GM10266 (cell line): ENCODE results near the gene ATAD3B.

Experiments
- DNase-seq: peaks from one replicate; pipeline ENCODE4 v3.0.0; 2012; ENCODE audit errors: extremely low spot score
- CTCF ChIP-seq: IDR thresholded peaks from 2 replicates; pipeline ENCODE4 v1.5.1; 2012; ENCODE audit warnings: mild to moderate bottlenecking, low read depth; ENCODE audit not compliant: control insufficient read depth, insufficient read depth; ENCODE audit errors: missing control alignments

Gene ATAD3B

GRCh38 chr1:1434131-1434823 is 37.3 kb upstream of the ATAD3B start:
- peak; percentile 55 for DNase-seq
- TF ChIP-seq CTCF: no peak

- DNase-seq: peak; percentile 43
- no peak for TF ChIP-seq CTCF
These were observed 36.8 kb upstream of the ATAD3B start for GRCh38 chr1:1434824-1435105.

GRCh38 chr1:1435106-1435903 is 36.3 kb upstream of the ATAD3B start, which contains the start of gene VWA1:
TSS of gene VWA1 (plus strand) at chr1:1435690. CDS start at chr1:1435749, 59 bp downstream.
- no peak for TF ChIP-seq CTCF
- peak; percentile 97 for DNase-seq

- no peak for TF ChIP-seq CTCF
- peak; percentile 41 for DNase-seq
These were observed 35.5 kb upstream of the ATAD3B start for GRCh38 chr1:1435911-1436629.

- DNase-seq: peak; percentile 50
- TF ChIP-seq CTCF: no peak
These were observed 34.9 kb upstream of the ATAD3B start for GRCh38 chr1:1436630-1437032.

GRCh38 chr1:1437033-1437903 is 34.3 kb upstream of the ATAD3B start:
- TF ChIP-seq CTCF: no peak
- peak; percentile 25 for DNase-seq
